HCT116 (cell line): ENCODE data around the gene NFIC. TPM values are rescaled to one million over a fixed set of nuclear protein-coding genes. Genes with fewer than 3 reads are reported as not detected.

ENCODE experiments used
- ATAC-seq: fragments of 200-7000 bp; cut with Tn5 transposase; 2 replicates; pipeline ENCODE4 v1.9.1; 2020; ENCODE audit warnings: mild to moderate bottlenecking, moderate library complexity
- BruUV-seq: library from RNA; stranded (reverse); fragments of 400-500 nt; replicated peaks from 2 replicates; lab custom pipeline; 2021; lab: Mats Ljungman, UMichigan
- CTCF ChIA-PET: fragments of 300-600 bp; sonication (Branson Sonifier 250); formaldehyde crosslinking; loops from one replicate; lab custom pipeline; 2021; ENCODE audit warnings: antibody characterized with exemption; lab: Charles Lee
- POLR2A ChIA-PET: fragments of 300-600, 350-600 bp; sonication (Branson Sonifier 250); formaldehyde crosslinking; loops from one replicate; lab custom pipeline; 2021; ENCODE audit warnings: antibody characterized with exemption; lab: Charles Lee
- RAD21 ChIA-PET, 2 experiments: fragments of 300-600 bp; sonication (Branson Sonifier 250); formaldehyde crosslinking; loops; one replicate each; lab custom pipeline; 2023; ENCODE audit warnings: low total read pairs in 2 of 2; ENCODE audit not compliant: uncharacterized antibody in 2 of 2, unreplicated experiment in 2 of 2, low non-redundant PET in 1 of 2; lab: Charles Lee
- DNase-seq: peaks from one replicate; pipeline ENCODE4 v3.0.0-alpha.2; 2010; ENCODE audit warnings: low read depth, low spot score
- H2AFZ ChIP-seq: fragments of 200-600 bp; shearing (Covaris generic), sonication (generic); 2 replicates; pipeline ENCODE4 v1.6.1; 2017; ENCODE audit warnings: low read depth, mixed run types, mixed read lengths, antibody characterized with exemption, low read length; ENCODE audit not compliant: poor library complexity, severe bottlenecking
- H3K27ac ChIP-seq: 2 replicates; pipeline ENCODE4 v1.5.1; 2012; ENCODE audit warnings: low read depth, low read length
- H3K27me3 ChIP-seq: fragments of 200-600 bp; sonication (generic); 2 replicates; pipeline ENCODE4 v1.6.1; 2016; ENCODE audit warnings: mixed run types, low read length, mixed read lengths; ENCODE audit not compliant: insufficient read depth
- H3K36me3 ChIP-seq, 2 experiments: fragments of 200-500 bp in 1 of 2; fragments of 200-600 bp in 1 of 2; sonication (Bioruptor generic) in 1 of 2; sonication (generic) in 1 of 2; 2 replicates each; pipeline versions ENCODE4 v1.5.1 to v1.6.1; 2014 to 2016; ENCODE audit warnings: low read length in 2 of 2, inconsistent platforms in 1 of 2, mixed read lengths in 1 of 2, mixed run types in 1 of 2; ENCODE audit not compliant: insufficient read depth in 2 of 2, control insufficient read depth in 1 of 2
- H3K4me1 ChIP-seq, 2 experiments: fragments of 200-600 bp in 1 of 2; sonication (generic) in 1 of 2; 2 replicates each; pipeline versions ENCODE4 v1.5.1 to v1.6.1; 2012 to 2017; ENCODE audit warnings: low read length in 2 of 2, inconsistent platforms in 1 of 2, mild to moderate bottlenecking in 1 of 2, mixed read lengths in 1 of 2, mixed run types in 1 of 2, moderate library complexity in 1 of 2; ENCODE audit not compliant: insufficient read depth in 2 of 2, control insufficient read depth in 1 of 2
- H3K4me2 ChIP-seq: fragments of 200-600 bp; sonication (generic); 2 replicates; pipeline ENCODE4 v1.6.1; 2017; ENCODE audit warnings: mixed run types, low read length, mixed read lengths
- H3K4me3 ChIP-seq, 2 experiments: fragments of 200-600 bp in 1 of 2; sonication (generic) in 1 of 2; replicated peaks in 1 of 2; 2 replicates each; pipeline ENCODE4 v1.5.1; 2011 to 2016; ENCODE audit warnings: low read length in 2 of 2, control low read depth in 1 of 2, low read depth in 1 of 2, mild to moderate bottlenecking in 1 of 2, mixed read lengths in 1 of 2, mixed run types in 1 of 2
- H3K79me2 ChIP-seq: fragments of 200-600 bp; sonication (generic); 2 replicates; pipeline ENCODE4 v1.6.1; 2017; ENCODE audit warnings: mild to moderate bottlenecking, mixed run types, low read length, moderate library complexity, mixed read lengths; ENCODE audit not compliant: insufficient read depth
- H3K9ac ChIP-seq: fragments of 200-600 bp; sonication (generic); 2 replicates; pipeline ENCODE4 v1.6.1; 2016; ENCODE audit warnings: low read length, mixed read lengths
- H3K9me2 ChIP-seq: fragments of 200-600 bp; sonication (generic), shearing (Covaris generic); 2 replicates; pipeline ENCODE4 v1.6.1; 2017; ENCODE audit warnings: mixed run types, mild to moderate bottlenecking, moderate library complexity; ENCODE audit not compliant: insufficient read depth
- H3K9me3 ChIP-seq, 2 experiments: fragments of 200-500 bp in 1 of 2; fragments of 200-600 bp in 1 of 2; sonication (Bioruptor generic) in 1 of 2; sonication (generic) in 1 of 2; 2 replicates each; pipeline ENCODE4 v1.6.1; 2014 to 2017; ENCODE audit warnings: low read length in 2 of 2, mixed read lengths in 2 of 2, inconsistent platforms in 1 of 2, low read depth in 1 of 2, mild to moderate bottlenecking in 1 of 2, mixed run types in 1 of 2, moderate library complexity in 1 of 2; ENCODE audit not compliant: control insufficient read depth in 1 of 2, insufficient read depth in 1 of 2
- H4K20me1 ChIP-seq: fragments of 200-600 bp; sonication (generic), shearing (Covaris generic); 2 replicates; pipeline ENCODE4 v1.6.1; 2017; ENCODE audit warnings: mixed run types, mild to moderate bottlenecking, moderate library complexity; ENCODE audit not compliant: insufficient read depth
- CBX3 ChIP-seq: IDR thresholded peaks from 2 replicates; pipeline ENCODE4 v1.6.1; 2012; ENCODE audit warnings: low read depth
- CEBPB ChIP-seq: IDR thresholded peaks from 2 replicates; pipeline ENCODE4 v1.6.1; 2012; ENCODE audit warnings: low read depth
- EGR1 ChIP-seq: IDR thresholded peaks from 2 replicates; pipeline ENCODE4 v1.6.1; 2012; ENCODE audit warnings: low read depth
- ELF1 ChIP-seq: IDR thresholded peaks from 2 replicates; pipeline ENCODE4 v1.6.1; 2012; ENCODE audit warnings: low read depth, borderline replicate concordance
- EZH2 ChIP-seq: fragments of 200-600 bp; sonication (generic); IDR thresholded peaks from 2 replicates; pipeline ENCODE4 v1.6.1; 2017; ENCODE audit warnings: antibody characterized with exemption, mixed run types
- EZH2phosphoT487 ChIP-seq: fragments of 200-600 bp; IDR thresholded peaks from 2 replicates; pipeline ENCODE4 v1.6.1; 2018; ENCODE audit warnings: antibody characterized with exemption, borderline replicate concordance
- FOSL1 ChIP-seq: IDR thresholded peaks from 2 replicates; pipeline ENCODE4 v1.6.1; 2012; ENCODE audit warnings: low read depth
- JUND ChIP-seq: IDR thresholded peaks from 2 replicates; pipeline ENCODE4 v1.6.1; 2012
- MAX ChIP-seq: IDR thresholded peaks from 2 replicates; pipeline ENCODE4 v1.6.1; 2012
- POLR2A ChIP-seq: IDR thresholded peaks from 2 replicates; pipeline ENCODE4 v1.7.0; 2011; ENCODE audit warnings: borderline replicate concordance; ENCODE audit not compliant: insufficient read depth, insufficient read length; ENCODE audit errors: extremely low read depth
- REST ChIP-seq: IDR thresholded peaks from 2 replicates; pipeline ENCODE4 v1.6.1; 2012; ENCODE audit warnings: low read depth
- SIN3A ChIP-seq: IDR thresholded peaks from 2 replicates; pipeline ENCODE4 v1.6.1; 2012; ENCODE audit warnings: low read depth
- SP1 ChIP-seq: IDR thresholded peaks from 2 replicates; pipeline ENCODE4 v1.6.1; 2012; ENCODE audit warnings: low read depth
- TCF7L2 ChIP-seq: IDR thresholded peaks from 2 replicates; pipeline ENCODE4 v1.7.0; 2011; ENCODE audit warnings: borderline replicate concordance, inconsistent platforms; ENCODE audit not compliant: insufficient read depth, insufficient read length; ENCODE audit errors: extremely low read depth
- ZBTB33 ChIP-seq: IDR thresholded peaks from 2 replicates; pipeline ENCODE4 v1.6.1; 2011; ENCODE audit warnings: mild to moderate bottlenecking, low read length, moderate library complexity; ENCODE audit not compliant: insufficient replicate concordance; ENCODE audit errors: extremely low read depth
- ZFX ChIP-seq: fragments of 450-650 bp; IDR thresholded peaks from 2 replicates; pipeline ENCODE4 v1.6.1; 2017
- intact Hi-C: fragments of 100-400 bp; cut with micrococcal nuclease; formaldehyde crosslinking; loops from 2 replicates; pipeline ENCODE4 v1.10.0; 2022
- total RNA-seq: library from RNA; stranded (reverse); gene quantifications from one replicate; pipeline ENCODE4 v1.2.1, GENCODE V29; 2021; ENCODE audit not compliant: unreplicated experiment
- TF ChIP-seq, protein P1 (sequence below): IDR thresholded peaks from 2 replicates; pipeline ENCODE4 v1.6.1; 2012
- TF ChIP-seq, protein P2 (sequence below), 3 experiments: fragments of 200-600 bp in 1 of 3; sonication (generic) in 1 of 3; IDR thresholded peaks in 2 of 3; conservative IDR thresholded peaks in 1 of 3; 2 replicates each; pipeline ENCODE4 v1.5.1; 2012 to 2017; ENCODE audit warnings: low read depth in 2 of 3, low read length in 2 of 3, antibody characterized with exemption in 1 of 3, borderline replicate concordance in 1 of 3, control low read depth in 1 of 3, mild to moderate bottlenecking in 1 of 3, mixed read lengths in 1 of 3, mixed run types in 1 of 3, moderate library complexity in 1 of 3; ENCODE audit not compliant: insufficient read depth in 1 of 3

Gene NFIC
- total RNA-seq, 1 experiment from 2014 or later = 116 TPM

DNA sequence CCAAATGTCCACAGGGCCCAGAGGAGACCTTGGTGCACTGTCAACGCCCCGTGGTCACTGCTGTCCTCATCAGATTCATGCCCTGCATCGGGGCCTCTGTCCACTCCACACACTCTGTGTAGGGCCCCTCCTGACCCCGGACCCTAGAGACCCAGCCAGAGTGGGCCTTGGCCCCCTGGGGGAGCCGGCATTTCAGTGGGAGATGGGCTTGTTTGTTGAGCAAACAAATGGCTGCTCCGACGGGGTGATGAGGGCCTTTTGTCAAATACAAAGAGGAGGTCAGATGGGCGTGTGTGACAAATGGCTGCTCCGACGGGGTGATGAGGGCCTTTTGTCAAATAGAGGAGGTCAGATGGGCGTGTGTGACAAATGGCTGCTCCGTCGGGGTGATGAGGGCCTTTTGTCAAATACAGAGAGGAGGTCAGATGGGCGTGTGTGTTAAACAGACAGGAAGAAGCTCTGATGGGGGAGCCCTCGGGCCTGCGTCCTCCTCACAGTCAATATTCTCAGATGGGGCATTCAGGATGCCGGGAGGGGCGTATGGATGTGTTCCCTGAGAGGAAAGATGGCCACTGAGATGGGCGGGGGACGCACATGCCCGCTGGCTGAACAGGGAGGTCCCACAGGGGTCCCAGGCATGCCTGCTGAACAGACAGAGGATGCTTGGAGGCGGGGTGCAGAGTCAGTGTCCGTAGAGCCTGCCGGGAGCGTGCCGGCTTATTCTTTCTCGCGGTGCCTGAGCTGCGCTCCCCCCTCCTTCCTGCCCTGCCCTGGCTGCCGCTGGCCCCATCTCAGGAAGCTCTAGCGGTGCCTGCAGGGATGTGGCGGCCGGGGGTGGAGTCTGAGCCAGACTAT lies 77.7 kb downstream of the NFIC start:
- ChIA-PET POLR2A (no interaction called here), CTCF (interaction anchor here (0.6 kb wide), 1 partner anchor 68 kb away, joined by 3 read pairs; no protein-coding TSS in a partner anchor), RAD21 (interaction anchor here in 1 of 2 experiments (0.6 kb wide), 1 partner anchor 16 kb away, joined by 3 read pairs; no protein-coding TSS in a partner anchor)
- no peak overlapping the region for H3K27ac ChIP-seq
- no peaks in the 10 kb centered on the region for H4K20me1 ChIP-seq
- H2AFZ ChIP-seq = no peak overlapping the region
- H3K4me3 ChIP-seq = no peak overlapping the region
- ATAC-seq (no peak), DNase-seq (no peak)
- intact Hi-C loops = no loop called here
- peaks cover 0 to 4% of the 10 kb centered on the region in 2 experiments; a peak in 1 of 4 replicates for H3K4me1 ChIP-seq
- peaks cover 7 to 38% of the 10 kb centered on the region in 2 experiments; a peak in 3 of 4 replicates for H3K36me3 ChIP-seq
- H3K4me2 ChIP-seq = no peak overlapping the region
- no peaks in the 10 kb centered on the region for H3K9me2 ChIP-seq
- H3K9me3 ChIP-seq = no peaks in the 10 kb centered on the region
- BruUV-seq = no TSS peak
- H3K27me3 ChIP-seq = no peaks in the 10 kb centered on the region
- no peak overlapping the region for H3K9ac ChIP-seq
- H3K79me2 ChIP-seq = peaks cover 46% of the 10 kb centered on the region; the same call in 1 of the 2 replicates
- TF ChIP-seq CEBPB (no peak), EGR1 (no peak), SP1 (no peak), ELF1 (no peak), CBX3 (no peak), EZH2 (no peak), POLR2A (no peak), FOSL1 (no peak), EZH2phosphoT487 (no peak), ZFX (no peak), REST (no peak), JUND (no peak), ZBTB33 (no peak), MAX (no peak), SIN3A (no peak), TCF7L2 (no peak)
- TF ChIP-seq, protein P1, sequence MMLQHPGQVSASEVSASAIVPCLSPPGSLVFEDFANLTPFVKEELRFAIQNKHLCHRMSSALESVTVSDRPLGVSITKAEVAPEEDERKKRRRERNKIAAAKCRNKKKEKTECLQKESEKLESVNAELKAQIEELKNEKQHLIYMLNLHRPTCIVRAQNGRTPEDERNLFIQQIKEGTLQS = no peak
- TF ChIP-seq, protein P2, sequence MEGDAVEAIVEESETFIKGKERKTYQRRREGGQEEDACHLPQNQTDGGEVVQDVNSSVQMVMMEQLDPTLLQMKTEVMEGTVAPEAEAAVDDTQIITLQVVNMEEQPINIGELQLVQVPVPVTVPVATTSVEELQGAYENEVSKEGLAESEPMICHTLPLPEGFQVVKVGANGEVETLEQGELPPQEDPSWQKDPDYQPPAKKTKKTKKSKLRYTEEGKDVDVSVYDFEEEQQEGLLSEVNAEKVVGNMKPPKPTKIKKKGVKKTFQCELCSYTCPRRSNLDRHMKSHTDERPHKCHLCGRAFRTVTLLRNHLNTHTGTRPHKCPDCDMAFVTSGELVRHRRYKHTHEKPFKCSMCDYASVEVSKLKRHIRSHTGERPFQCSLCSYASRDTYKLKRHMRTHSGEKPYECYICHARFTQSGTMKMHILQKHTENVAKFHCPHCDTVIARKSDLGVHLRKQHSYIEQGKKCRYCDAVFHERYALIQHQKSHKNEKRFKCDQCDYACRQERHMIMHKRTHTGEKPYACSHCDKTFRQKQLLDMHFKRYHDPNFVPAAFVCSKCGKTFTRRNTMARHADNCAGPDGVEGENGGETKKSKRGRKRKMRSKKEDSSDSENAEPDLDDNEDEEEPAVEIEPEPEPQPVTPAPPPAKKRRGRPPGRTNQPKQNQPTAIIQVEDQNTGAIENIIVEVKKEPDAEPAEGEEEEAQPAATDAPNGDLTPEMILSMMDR (IDR thresholded peaks at IDR 0.05 in 2 of 3, conservative IDR thresholded peaks at IDR 0.05 in 1 of 3; ENCODE audit: borderline replicate concordance in 1 of 3, insufficient read depth in 1 of 3, low read depth in 2 of 3, low read length in 2 of 3) = no peak
- TF ChIP-seq, all 23 proteins: peak for 0
